GM10266 (cell line): ENCODE measurements around the gene MYL10.

Experiments used
- DNase-seq: peaks from one replicate; pipeline ENCODE4 v3.0.0; 2012; ENCODE audit errors: extremely low spot score
- CTCF ChIP-seq: IDR thresholded peaks from 2 replicates; pipeline ENCODE4 v1.5.1; 2012; ENCODE audit warnings: mild to moderate bottlenecking, low read depth; ENCODE audit not compliant: control insufficient read depth, insufficient read depth; ENCODE audit errors: missing control alignments

The MYL10 gene

GRCh38 chr7:101626758-101627157, 2.3 kb downstream of the MYL10 start:
- TF ChIP-seq CTCF, result no peak
- no peak for DNase-seq

GRCh38 chr7:101626069-101626671, 2.9 kb downstream of the MYL10 start:
- DNase-seq, result no peak
- TF ChIP-seq CTCF, result no peak

GRCh38 chr7:101625031-101625791, 3.9 kb downstream of the MYL10 start:
- DNase-seq, result no peak
- no peak for TF ChIP-seq CTCF

GRCh38 chr7:101624246-101625001, 4.7 kb downstream of the MYL10 start:
- TF ChIP-seq CTCF, result no peak
- DNase-seq, result no peak

GRCh38 chr7:101622609-101623173, 6.4 kb downstream of the MYL10 start:
- no peak for DNase-seq
- no peak for TF ChIP-seq CTCF

- DNase-seq, result no peak
- no peak for TF ChIP-seq CTCF
These were observed 8.1 kb downstream of the MYL10 start for GRCh38 chr7:101620991-101621390.
